C4-2B (cell line): ENCODE results near the gene METTL14.

ENCODE experiments used
- H3K27ac ChIP-seq: fragments of 450-650 bp; 2 replicates; pipeline ENCODE4 v1.5.1; 2017
- CTCF ChIP-seq: fragments of 450-650 bp; conservative IDR thresholded peaks from 2 replicates; pipeline ENCODE4 v1.5.1; 2017; ENCODE audit warnings: mild to moderate bottlenecking
- ZFX ChIP-seq: fragments of 450-650 bp; IDR thresholded peaks from 2 replicates; pipeline ENCODE4 v1.6.1; 2017

Gene METTL14

GRCh38 chr4:118703118-118703517 lies 17.9 kb downstream of the METTL14 start:
- TF ChIP-seq ZFX (no peak), CTCF (no peak)
- H3K27ac ChIP-seq = no peak overlapping the region

- H3K27ac ChIP-seq = no peak overlapping the region
- TF ChIP-seq ZFX = no peak
- no peak for TF ChIP-seq CTCF
These were observed 25.9 kb downstream of the METTL14 start for GRCh38 chr4:118711052-118711451.

GRCh38 chr4:118712872-118713271 lies 27.7 kb downstream of the METTL14 start:
- TF ChIP-seq CTCF (no peak), ZFX (no peak)
- no peak overlapping the region for H3K27ac ChIP-seq

GRCh38 chr4:118714682-118715081 lies 29.5 kb downstream of the METTL14 start:
- no peak for TF ChIP-seq CTCF
- TF ChIP-seq ZFX = no peak
- H3K27ac ChIP-seq = no peak overlapping the region

- no peak for TF ChIP-seq CTCF
- TF ChIP-seq ZFX = no peak
- H3K27ac ChIP-seq = no peak overlapping the region
These were observed 31.1 kb downstream of the METTL14 start for GRCh38 chr4:118716304-118716703.

- TF ChIP-seq ZFX = no peak
- no peak for TF ChIP-seq CTCF
- H3K27ac ChIP-seq = no peak overlapping the region
These were observed 33.4 kb downstream of the METTL14 start for GRCh38 chr4:118718511-118719170.

GRCh38 chr4:118721752-118722151 lies 36.6 kb downstream of the METTL14 start:
- TF ChIP-seq ZFX (no peak), CTCF (no peak)
- H3K27ac ChIP-seq = no peak overlapping the region
